Mucosa of rectum (tissue), 2 donors: ENCODE results near the gene DENND5B.
"Not testable (repeated sequence)": the region's sequence is repeated elsewhere in the genome, so short reads cannot be mapped to it uniquely, and the experiment has no call there.

Source experiments
- H3K27ac ChIP-seq, 2 donors: one replicate each; pipeline ENCODE4 v1.7.0; 2013; ENCODE audit warnings: inconsistent platforms in 2 of 2, low read depth in 2 of 2, low read length in 2 of 2
- H3K27me3 ChIP-seq, 2 donors: one replicate each; pipeline ENCODE4 v1.7.0; 2013; ENCODE audit warnings: low read length in 2 of 2; ENCODE audit not compliant: control insufficient read depth in 2 of 2, insufficient read depth in 2 of 2
- H3K36me3 ChIP-seq, 2 donors: one replicate each; pipeline ENCODE4 v1.7.0; 2013; ENCODE audit warnings: low read length in 2 of 2; ENCODE audit not compliant: control insufficient read depth in 2 of 2, insufficient read depth in 2 of 2
- H3K4me1 ChIP-seq, 2 donors: one replicate each; pipeline ENCODE4 v1.7.0; 2013; ENCODE audit warnings: low read length in 2 of 2, mild to moderate bottlenecking in 1 of 2; ENCODE audit not compliant: control insufficient read depth in 2 of 2, insufficient read depth in 2 of 2
- H3K4me3 ChIP-seq, 2 donors: one replicate each; pipeline ENCODE4 v1.7.0; 2013; ENCODE audit warnings: low read length in 2 of 2
- H3K9ac ChIP-seq, 2 donors: one replicate each; pipeline ENCODE4 v1.7.0; 2013; ENCODE audit warnings: low read length in 2 of 2, low read depth in 1 of 2, mild to moderate bottlenecking in 1 of 2
- H3K9me3 ChIP-seq, 2 donors: one replicate each; pipeline ENCODE4 v1.7.0; 2013; ENCODE audit warnings: low read length in 2 of 2; ENCODE audit not compliant: control insufficient read depth in 2 of 2
- donor health status: healthy.
- donor health status: Normal muscosa, but diverticular disease.

The DENND5B gene

GRCh38 chr12:31620311-31620710, 29.4 kb upstream of the DENND5B start:
- Histone ChIP-seq H3K4me1 (no peaks in the 10 kb centered on the region), H3K4me3 (no peak overlapping the region), H3K9me3 (no peaks in the 10 kb centered on the region), H3K27ac (no peak overlapping the region), H3K9ac (no peak overlapping the region), H3K27me3 (no peaks in the 10 kb centered on the region), H3K36me3 (no peaks in the 10 kb centered on the region)

- Histone ChIP-seq H3K9me3 (no peaks in the 10 kb centered on the region), H3K36me3 (no peaks in the 10 kb centered on the region), H3K4me1 (no peaks in the 10 kb centered on the region), H3K4me3 (no peak overlapping the region), H3K9ac (no peak overlapping the region), H3K27ac (no peak overlapping the region), H3K27me3 (no peaks in the 10 kb centered on the region)
These were observed 27.5 kb upstream of the DENND5B start for GRCh38 chr12:31618228-31619025.

- H3K36me3 ChIP-seq: no peaks in the 10 kb centered on the region
- no peak overlapping the region for H3K9ac ChIP-seq
- H3K9me3 ChIP-seq: no peaks in the 10 kb centered on the region
- H3K4me1 ChIP-seq: no peaks in the 10 kb centered on the region
- no peak overlapping the region for H3K27ac ChIP-seq
- H3K4me3 ChIP-seq: no peak overlapping the region
- H3K27me3 ChIP-seq: no peaks in the 10 kb centered on the region
These were observed 21.9 kb upstream of the DENND5B start for GRCh38 chr12:31612819-31613218.

GRCh38 chr12:31608299-31608698, 17.4 kb upstream of the DENND5B start:
- H3K27me3 ChIP-seq, H3K4me1 ChIP-seq, H3K36me3 ChIP-seq: not testable (repeated sequence)

GRCh38 chr12:31605531-31605930, 14.6 kb upstream of the DENND5B start:
- Histone ChIP-seq H3K9ac (no peak overlapping the region), H3K9me3 (peaks cover 0 to 2% of the 10 kb centered on the region in 2 donors), H3K36me3 (no peaks in the 10 kb centered on the region), H3K4me3 (no peak overlapping the region), H3K4me1 (no peaks in the 10 kb centered on the region), H3K27ac (no peak overlapping the region), H3K27me3 (no peaks in the 10 kb centered on the region)

More at GRCh38 chr12:31608299-31608698, 17.4 kb upstream of the DENND5B start:
- not testable (repeated sequence) for H3K9ac ChIP-seq, H3K27ac ChIP-seq, H3K4me3 ChIP-seq, H3K9me3 ChIP-seq

GRCh38 chr12:31603546-31604009, 12.6 kb upstream of the DENND5B start:
- no peak overlapping the region for H3K4me3 ChIP-seq
- H3K27me3 ChIP-seq: no peaks in the 10 kb centered on the region
- no peak overlapping the region for H3K27ac ChIP-seq
- H3K9me3 ChIP-seq: peaks cover 0 to 2% of the 10 kb centered on the region in 2 donors
- H3K9ac ChIP-seq: no peak overlapping the region
- no peaks in the 10 kb centered on the region for H3K4me1 ChIP-seq
- no peaks in the 10 kb centered on the region for H3K36me3 ChIP-seq

GRCh38 chr12:31600750-31601149, 9.8 kb upstream of the DENND5B start:
- H3K27me3 ChIP-seq: no peaks in the 10 kb centered on the region
- no peaks in the 10 kb centered on the region for H3K4me1 ChIP-seq
- no peak overlapping the region for H3K27ac ChIP-seq
- no peak overlapping the region for H3K9ac ChIP-seq
- H3K4me3 ChIP-seq: no peak overlapping the region
- H3K9me3 ChIP-seq: no peaks in the 10 kb centered on the region
- H3K36me3 ChIP-seq: no peaks in the 10 kb centered on the region

- H3K4me3 ChIP-seq: no peak overlapping the region
- no peaks in the 10 kb centered on the region for H3K9me3 ChIP-seq
- H3K27ac ChIP-seq: no peak overlapping the region
- H3K9ac ChIP-seq: no peak overlapping the region
- H3K27me3 ChIP-seq: no peaks in the 10 kb centered on the region
- no peaks in the 10 kb centered on the region for H3K36me3 ChIP-seq
- H3K4me1 ChIP-seq: no peaks in the 10 kb centered on the region
These were observed 9.3 kb upstream of the DENND5B start for GRCh38 chr12:31600252-31600651.

- Histone ChIP-seq H3K27ac (no peak overlapping the region), H3K9me3 (no peaks in the 10 kb centered on the region), H3K27me3 (no peaks in the 10 kb centered on the region), H3K4me1 (no peaks in the 10 kb centered on the region), H3K9ac (no peak overlapping the region), H3K36me3 (no peaks in the 10 kb centered on the region), H3K4me3 (no peak overlapping the region)
These were observed 8.1 kb upstream of the DENND5B start for GRCh38 chr12:31599053-31599452.

GRCh38 chr12:31597066-31597465, 6.1 kb upstream of the DENND5B start:
- Histone ChIP-seq H3K27ac (no peak overlapping the region), H3K27me3 (no peaks in the 10 kb centered on the region), H3K36me3 (no peaks in the 10 kb centered on the region)

More at GRCh38 chr12:31597066-31597465, 6.1 kb upstream of the DENND5B start:
- Histone ChIP-seq H3K4me3 (no peak overlapping the region), H3K4me1 (no peaks in the 10 kb centered on the region), H3K9ac (no peak overlapping the region), H3K9me3 (no peaks in the 10 kb centered on the region)
